B cell (primary cell): ENCODE measurements around the gene CAPN12. TPM values are rescaled to one million over a fixed set of nuclear protein-coding genes. Genes with fewer than 3 reads are reported as not detected.

ENCODE experiments used
- ATAC-seq: fragments of 200-7000 bp; cut with Tn5 transposase; one replicate; pipeline ENCODE4 v1.10.0; 2021; ENCODE audit warnings: low read depth, mild to moderate bottlenecking, moderate number of reproducible peaks, moderate library complexity
- CTCF ChIA-PET: fragments of 350-600 bp; sonication (Branson Sonifier 250); formaldehyde crosslinking; loops from one replicate; lab custom pipeline; 2021; ENCODE audit warnings: antibody characterized with exemption, inconsistent platforms; lab: Charles Lee
- POLR2A ChIA-PET: fragments of 350-600 bp; sonication (Branson Sonifier 250); formaldehyde crosslinking; loops from one replicate; lab custom pipeline; 2021; ENCODE audit warnings: antibody characterized with exemption; lab: Charles Lee
- DNase-seq: peaks from one replicate; pipeline ENCODE4 v3.0.0; 2013
- H2AFZ ChIP-seq: 2 replicates; pipeline ENCODE4 v1.6.1; 2012; ENCODE audit warnings: mild to moderate bottlenecking, low read depth, low read length; ENCODE audit not compliant: insufficient read depth, poor library complexity, severe bottlenecking
- H3K27ac ChIP-seq, 2 donors: 1 replicate in 1 of 2; 2 replicates in 1 of 2; pipeline ENCODE4 v1.5.1; 2012 to 2013; ENCODE audit warnings: low read length in 2 of 2, mild to moderate bottlenecking in 2 of 2, moderate library complexity in 1 of 2
- H3K27me3 ChIP-seq, 4 experiments: fragments of 200-600 bp in 1 of 4; sonication (generic) in 1 of 4; replicated peaks in 1 of 4; 1 replicate in 2 of 4; 2 replicates in 2 of 4; pipeline versions ENCODE4 v1.6.1 to v1.7.0; 2013 to 2016; ENCODE audit warnings: low read length in 3 of 4, mild to moderate bottlenecking in 2 of 4, mixed read lengths in 1 of 4, moderate library complexity in 1 of 4; ENCODE audit not compliant: insufficient read depth in 4 of 4, control insufficient read depth in 3 of 4; ENCODE audit errors: control extremely low read depth in 1 of 4
- H3K36me3 ChIP-seq, 2 experiments: replicated peaks in 1 of 2; 1 replicate in 1 of 2; 2 replicates in 1 of 2; pipeline versions ENCODE4 v1.6.1 to v1.7.1; 2013; ENCODE audit warnings: low read length in 1 of 2; ENCODE audit not compliant: insufficient read depth in 2 of 2, control insufficient read depth in 1 of 2; ENCODE audit errors: control extremely low read depth in 1 of 2, extremely low read depth in 1 of 2
- H3K4me1 ChIP-seq, 2 donors: fragments of 200-600 bp in 1 of 2; sonication (generic) in 1 of 2; 1 replicate in 1 of 2; 2 replicates in 1 of 2; pipeline versions ENCODE4 v1.5.1 to v1.6.1; 2013 to 2017; ENCODE audit warnings: low read length in 2 of 2; ENCODE audit not compliant: control insufficient read depth in 2 of 2, insufficient read depth in 2 of 2
- H3K4me2 ChIP-seq: replicated peaks from 2 replicates; pipeline ENCODE3; 2012; ENCODE audit warnings: mild to moderate bottlenecking, low read depth, low read length; ENCODE audit not compliant: poor library complexity, severe bottlenecking
- H3K4me3 ChIP-seq, 5 experiments: fragments of 200-600 bp in 1 of 5; sonication (generic) in 1 of 5; 1 replicate in 3 of 5; 2 replicates in 2 of 5; pipeline versions ENCODE4 v1.5.1 to v1.7.0; 2011 to 2016; ENCODE audit warnings: low read length in 4 of 5, mild to moderate bottlenecking in 4 of 5, low read depth in 2 of 5, control low read depth in 1 of 5, moderate library complexity in 1 of 5; ENCODE audit not compliant: insufficient read depth in 1 of 5; ENCODE audit errors: control extremely low read depth in 1 of 5, extremely low read depth in 1 of 5
- H3K79me2 ChIP-seq: fragments of 200-600 bp; sonication (generic); one replicate; pipeline ENCODE4 v1.6.0; 2016; ENCODE audit warnings: low read length; ENCODE audit not compliant: control insufficient read depth, insufficient read depth
- H3K9ac ChIP-seq: fragments of 200-600 bp; sonication (generic); 2 replicates; pipeline ENCODE4 v1.6.1; 2017; ENCODE audit warnings: mild to moderate bottlenecking, low read length, moderate library complexity
- H3K9me3 ChIP-seq, 3 donors: one replicate each; pipeline versions ENCODE4 v1.6.1 to v1.7.1; 2013; ENCODE audit warnings: low read length in 2 of 3; ENCODE audit not compliant: control insufficient read depth in 2 of 3, insufficient read depth in 1 of 3; ENCODE audit errors: control extremely low read depth in 1 of 3
- H4K20me1 ChIP-seq: 2 replicates; pipeline ENCODE4 v1.6.0; 2012; ENCODE audit warnings: mild to moderate bottlenecking, low read length; ENCODE audit not compliant: insufficient read depth, control insufficient read depth, poor library complexity, severe bottlenecking
- H3K27ac Mint-ChIP-seq: one replicate; pipeline ENCODE4 v1.8.0; 2021; ENCODE audit warnings: mixed read lengths
- H3K27me3 Mint-ChIP-seq: one replicate; pipeline ENCODE4 v1.8.0; 2021; ENCODE audit warnings: mixed read lengths
- H3K4me1 Mint-ChIP-seq: one replicate; pipeline ENCODE4 v1.8.0; 2021; ENCODE audit warnings: mixed read lengths
- H3K4me3 Mint-ChIP-seq: one replicate; pipeline ENCODE4 v1.8.0; 2021; ENCODE audit warnings: mixed read lengths
- H3K9me3 Mint-ChIP-seq: one replicate; pipeline ENCODE4 v1.8.0; 2022; ENCODE audit warnings: mixed read lengths; ENCODE audit not compliant: insufficient read depth
- EZH2 ChIP-seq: IDR thresholded peaks from 2 replicates; pipeline ENCODE4 v1.6.1; 2012; ENCODE audit warnings: borderline replicate concordance, low read depth, mild to moderate bottlenecking, moderate library complexity, low read length; ENCODE audit not compliant: insufficient read depth, poor library complexity, severe bottlenecking
- WGBS: methylation state at CpG from one replicate; pipeline ENCODE4 v1.1.5; 2013; ENCODE audit warnings: missing lambda C conversion rate; ENCODE audit not compliant: insufficient coverage; 5-methylcytosine and 5-hydroxymethylcytosine counted together
- intact Hi-C: fragments of 100-400 bp; cut with micrococcal nuclease; formaldehyde crosslinking; loops from one replicate; pipeline ENCODE4 v1.10.0; 2022
- polyA plus RNA-seq: library from polyadenylated mRNA; depleted of rRNA; stranded (reverse); fragments of >200 nt; gene quantifications from 2 replicates; pipeline ENCODE4 v1.2.3, GENCODE V29; 2012
- total RNA-seq, 2 donors: library from RNA; stranded (reverse); fragments of 120-200 nt in 1 of 2; gene quantifications; 1 replicate in 1 of 2; 2 replicates in 1 of 2; pipeline versions ENCODE4 v1.2.3 to v1.2.4, GENCODE V29; 2013 to 2022
- TF ChIP-seq, protein P1 (sequence below): fragments of 200-600 bp; IDR thresholded peaks from one replicate; pipeline ENCODE4 v1.8.0; 2022; ENCODE audit warnings: antibody characterized with exemption, mild to moderate bottlenecking

The CAPN12 gene
- total and polyA plus RNA-seq, 2 donors (not counting 1 experiment from before 2014, with no cell fraction given), result 28.6 to 104 TPM

DNA sequence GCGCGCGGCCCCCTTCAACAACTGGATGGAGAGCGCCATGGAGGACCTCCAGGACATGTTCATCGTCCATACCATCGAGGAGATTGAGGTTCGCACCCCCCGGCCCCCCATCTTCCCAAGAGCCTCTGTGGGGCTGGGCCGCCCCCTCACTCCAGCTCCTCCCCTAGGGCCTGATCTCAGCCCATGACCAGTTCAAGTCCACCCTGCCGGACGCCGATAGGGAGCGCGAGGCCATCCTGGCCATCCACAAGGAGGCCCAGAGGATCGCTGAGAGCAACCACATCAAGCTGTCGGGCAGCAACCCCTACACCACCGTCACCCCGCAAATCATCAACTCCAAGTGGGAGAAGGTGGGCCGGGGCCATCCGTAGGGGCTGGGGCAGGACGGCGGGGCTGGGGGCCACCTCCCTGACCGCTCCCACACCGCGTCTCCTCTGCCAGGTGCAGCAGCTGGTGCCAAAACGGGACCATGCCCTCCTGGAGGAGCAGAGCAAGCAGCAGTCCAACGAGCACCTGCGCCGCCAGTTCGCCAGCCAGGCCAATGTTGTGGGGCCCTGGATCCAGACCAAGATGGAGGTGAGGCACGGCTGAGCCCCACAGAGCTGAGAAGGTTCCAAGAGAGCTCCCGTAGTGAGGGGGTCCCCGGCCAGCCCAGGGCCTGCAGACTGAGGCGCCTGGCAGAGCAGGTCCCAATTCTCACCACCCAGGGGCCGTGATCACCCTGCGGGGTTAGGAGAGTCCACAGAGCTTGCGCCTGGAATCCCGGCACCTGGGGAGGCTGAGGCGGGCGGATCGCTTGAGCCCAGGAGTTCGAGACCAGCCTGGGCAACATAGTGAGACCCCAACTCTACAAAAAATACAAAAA, 20.1 kb downstream of the CAPN12 start:
- 94% methylated on average over 36 of the region's 42 CpGs for WGBS
- ChIA-PET CTCF (interaction anchor here (7.3 kb wide), 1 partner anchor 206 kb away, joined by 36 read pairs; the partner anchor contains the start of genes MRPS12 and SARS2), POLR2A (interaction anchor here (0.5 kb wide), 1 partner anchor 161 kb away, joined by 3 read pairs; no protein-coding TSS in a partner anchor)
- peaks cover 0 to 83% of the 10 kb centered on the region in 2 experiments for H3K36me3 ChIP-seq
- H3K4me1 ChIP-seq, result no peaks in the 10 kb centered on the region
- no peak for DNase-seq
- no peaks in the 10 kb centered on the region for H3K9me3 ChIP-seq
- H3K27me3 ChIP-seq, result no peaks in the 10 kb centered on the region
- H3K4me3 ChIP-seq, result no peak overlapping the region
- no peaks in the 10 kb centered on the region for H3K9me3 Mint-ChIP-seq
- intact Hi-C loops, result no loop called here
- H3K9ac ChIP-seq, result no peak overlapping the region
- no peaks in the 10 kb centered on the region for H3K79me2 ChIP-seq
- H4K20me1 ChIP-seq, result no peaks in the 10 kb centered on the region
- no peak overlapping the region for H3K4me3 Mint-ChIP-seq
- ATAC-seq, result no peak
- no peak overlapping the region for H3K4me2 ChIP-seq
- H3K27me3 Mint-ChIP-seq, result no peaks in the 10 kb centered on the region
- no peak overlapping the region for H2AFZ ChIP-seq
- H3K4me1 Mint-ChIP-seq, result no peaks in the 10 kb centered on the region
- TF ChIP-seq, protein P1, sequence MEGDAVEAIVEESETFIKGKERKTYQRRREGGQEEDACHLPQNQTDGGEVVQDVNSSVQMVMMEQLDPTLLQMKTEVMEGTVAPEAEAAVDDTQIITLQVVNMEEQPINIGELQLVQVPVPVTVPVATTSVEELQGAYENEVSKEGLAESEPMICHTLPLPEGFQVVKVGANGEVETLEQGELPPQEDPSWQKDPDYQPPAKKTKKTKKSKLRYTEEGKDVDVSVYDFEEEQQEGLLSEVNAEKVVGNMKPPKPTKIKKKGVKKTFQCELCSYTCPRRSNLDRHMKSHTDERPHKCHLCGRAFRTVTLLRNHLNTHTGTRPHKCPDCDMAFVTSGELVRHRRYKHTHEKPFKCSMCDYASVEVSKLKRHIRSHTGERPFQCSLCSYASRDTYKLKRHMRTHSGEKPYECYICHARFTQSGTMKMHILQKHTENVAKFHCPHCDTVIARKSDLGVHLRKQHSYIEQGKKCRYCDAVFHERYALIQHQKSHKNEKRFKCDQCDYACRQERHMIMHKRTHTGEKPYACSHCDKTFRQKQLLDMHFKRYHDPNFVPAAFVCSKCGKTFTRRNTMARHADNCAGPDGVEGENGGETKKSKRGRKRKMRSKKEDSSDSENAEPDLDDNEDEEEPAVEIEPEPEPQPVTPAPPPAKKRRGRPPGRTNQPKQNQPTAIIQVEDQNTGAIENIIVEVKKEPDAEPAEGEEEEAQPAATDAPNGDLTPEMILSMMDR, result no peak
- no peak for TF ChIP-seq EZH2
- H3K27ac ChIP-seq, result no peak overlapping the region
- H3K27ac Mint-ChIP-seq, result no peak overlapping the region

- Histone ChIP-seq H4K20me1 (no peaks in the 10 kb centered on the region), H3K27me3 (no peaks in the 10 kb centered on the region), H3K27ac (no peak overlapping the region), H2AFZ (no peak overlapping the region), H3K4me2 (no peak overlapping the region), H3K36me3 (peaks cover 0 to 83% of the 10 kb centered on the region in 2 experiments), H3K9me3 (no peaks in the 10 kb centered on the region), H3K4me1 (no peaks in the 10 kb centered on the region), H3K79me2 (no peaks in the 10 kb centered on the region), H3K4me3 (no peak overlapping the region), H3K9ac (no peak overlapping the region)
- Mint-ChIP-seq H3K27ac (no peak overlapping the region), H3K4me3 (no peak overlapping the region), H3K4me1 (no peaks in the 10 kb centered on the region), H3K9me3 (no peaks in the 10 kb centered on the region), H3K27me3 (no peaks in the 10 kb centered on the region)
- ChIA-PET POLR2A (interaction anchor here (0.5 kb wide), 1 partner anchor 161 kb away, joined by 3 read pairs; no protein-coding TSS in a partner anchor), CTCF (interaction anchor here (7.3 kb wide), 1 partner anchor 207 kb away, joined by 36 read pairs; the partner anchor contains the start of genes MRPS12 and SARS2)
- TF ChIP-seq, protein P1, result no peak
- no peak for TF ChIP-seq EZH2
- ATAC-seq, result no peak
- intact Hi-C loops, result no loop called here
- DNase-seq, result no peak
- WGBS, result 94% methylated on average over 7 of the region's 11 CpGs
Measured at GRCh38 chr19:38723606-38723965, 20.7 kb downstream of the CAPN12 start.
